H9 (cell line): Measurements from ENCODE around the gene DUS2. TPM values are rescaled to one million over a fixed set of nuclear protein-coding genes. Genes with fewer than 3 reads are reported as not detected.

ENCODE experiments used
- DNase-seq: peaks from one replicate; pipeline ENCODE4 v3.0.0-alpha.2; 2017
- H2AFZ ChIP-seq: one replicate; pipeline ENCODE4 v1.6.1; 2013; ENCODE audit warnings: mild to moderate bottlenecking, low read length, control low read depth, moderate library complexity
- H2AK5ac ChIP-seq: 2 replicates; pipeline ENCODE4 v1.6.1; 2013; ENCODE audit warnings: low read length, control low read depth, mixed read lengths; ENCODE audit not compliant: insufficient read length
- H2BK120ac ChIP-seq: one replicate; pipeline ENCODE4 v1.6.1; 2013; ENCODE audit warnings: low read depth, mild to moderate bottlenecking, low read length, control low read depth, inconsistent platforms; ENCODE audit not compliant: poor library complexity, severe bottlenecking
- H2BK12ac ChIP-seq: 2 replicates; pipeline ENCODE4 v1.6.1; 2013; ENCODE audit warnings: low read length, control low read depth, mixed read lengths, low read depth; ENCODE audit not compliant: insufficient read length
- H2BK15ac ChIP-seq: 2 replicates; pipeline ENCODE4 v1.6.1; 2013; ENCODE audit warnings: low read depth, low read length, control low read depth
- H2BK20ac ChIP-seq: one replicate; pipeline ENCODE4 v1.6.1; 2013; ENCODE audit warnings: low read depth, mild to moderate bottlenecking, low read length, control low read depth, inconsistent platforms; ENCODE audit not compliant: poor library complexity, severe bottlenecking
- H2BK5ac ChIP-seq: 2 replicates; pipeline ENCODE4 v1.6.1; 2013; ENCODE audit warnings: low read length, control low read depth, mixed read lengths; ENCODE audit not compliant: insufficient read length
- H3K14ac ChIP-seq: 2 replicates; pipeline ENCODE4 v1.6.1; 2013; ENCODE audit warnings: low read length, control low read depth; ENCODE audit not compliant: insufficient read depth
- H3K18ac ChIP-seq: 2 replicates; pipeline ENCODE4 v1.6.1; 2013; ENCODE audit warnings: low read depth, mild to moderate bottlenecking, mixed read lengths, low read length, control low read depth; ENCODE audit not compliant: insufficient read length
- H3K23ac ChIP-seq: 2 replicates; pipeline ENCODE4 v1.6.1; 2013; ENCODE audit warnings: low read length, control low read depth, mixed read lengths, low read depth; ENCODE audit not compliant: insufficient read length
- H3K23me2 ChIP-seq: 2 replicates; pipeline ENCODE4 v1.6.1; 2013; ENCODE audit warnings: low read depth, mild to moderate bottlenecking, mixed read lengths, low read length, control low read depth; ENCODE audit not compliant: insufficient read length, poor library complexity, severe bottlenecking
- H3K27ac ChIP-seq: 2 replicates; pipeline ENCODE4 v1.5.1; 2013; ENCODE audit warnings: low read length, control low read depth, mixed read lengths, low read depth; ENCODE audit not compliant: insufficient read length
- H3K27me3 ChIP-seq: 2 replicates; pipeline ENCODE4 v1.6.1; 2013; ENCODE audit warnings: low read length, control low read depth, inconsistent platforms; ENCODE audit not compliant: insufficient read depth
- H3K4ac ChIP-seq: 2 replicates; pipeline ENCODE4 v1.6.1; 2013; ENCODE audit warnings: low read depth, mild to moderate bottlenecking, control low read depth, inconsistent platforms, low read length, moderate library complexity
- H3K4me1 ChIP-seq: 2 replicates; pipeline ENCODE4 v1.6.1; 2013; ENCODE audit warnings: low read length, control low read depth, inconsistent platforms; ENCODE audit not compliant: insufficient read depth
- H3K4me2 ChIP-seq: 2 replicates; pipeline ENCODE4 v1.6.1; 2013; ENCODE audit warnings: low read length, control low read depth, mixed read lengths; ENCODE audit not compliant: insufficient read length, insufficient read depth
- H3K56ac ChIP-seq: 2 replicates; pipeline ENCODE4 v1.6.1; 2013; ENCODE audit warnings: low read depth, mild to moderate bottlenecking, mixed read lengths, low read length, control low read depth; ENCODE audit not compliant: insufficient read length
- H3K79me1 ChIP-seq: 2 replicates; pipeline ENCODE4 v1.6.1; 2013; ENCODE audit warnings: low read depth, mild to moderate bottlenecking, moderate library complexity, low read length, control low read depth, inconsistent platforms; ENCODE audit not compliant: insufficient read depth, poor library complexity, severe bottlenecking
- H3K79me2 ChIP-seq: 2 replicates; pipeline ENCODE4 v1.6.1; 2013; ENCODE audit warnings: low read length, control low read depth, inconsistent platforms; ENCODE audit not compliant: insufficient read depth
- H3K9ac ChIP-seq: 2 replicates; pipeline ENCODE4 v1.6.1; 2013; ENCODE audit warnings: low read length, control low read depth, mixed read lengths; ENCODE audit not compliant: insufficient read length; ENCODE audit errors: extremely low read depth
- H3K9me3 ChIP-seq: one replicate; pipeline ENCODE4 v1.6.1; 2013; ENCODE audit warnings: low read depth, low read length, inconsistent platforms; ENCODE audit not compliant: control insufficient read depth
- H3T11ph ChIP-seq: one replicate; pipeline ENCODE4 v1.6.1; 2013; ENCODE audit warnings: mild to moderate bottlenecking, low read length, control low read depth, inconsistent platforms
- H4K20me1 ChIP-seq: one replicate; pipeline ENCODE4 v1.6.1; 2013; ENCODE audit not compliant: control insufficient read depth, insufficient read length, insufficient read depth
- H4K5ac ChIP-seq: 2 replicates; pipeline ENCODE4 v1.6.1; 2013; ENCODE audit warnings: low read depth, mild to moderate bottlenecking, mixed read lengths, low read length, control low read depth; ENCODE audit not compliant: insufficient read length
- H4K8ac ChIP-seq: replicated peaks from 2 replicates; pipeline ENCODE4 v1.6.1; 2013; ENCODE audit warnings: low read length, control low read depth, mixed read lengths, low read depth; ENCODE audit not compliant: insufficient read length
- H4K91ac ChIP-seq: 2 replicates; pipeline ENCODE4 v1.6.1; 2013; ENCODE audit warnings: low read depth, mild to moderate bottlenecking, moderate library complexity, mixed read lengths, low read length, control low read depth; ENCODE audit not compliant: insufficient read length
- H3K27ac Mint-ChIP-seq, 3 experiments: 2 replicates in 2 of 3; 3 replicates in 1 of 3; pipeline ENCODE4 v1.8.0; 2020 to 2021; ENCODE audit warnings: mixed read lengths in 3 of 3, mild to moderate bottlenecking in 1 of 3, moderate library complexity in 1 of 3
- H3K27me3 Mint-ChIP-seq: 2 replicates; pipeline ENCODE4 v1.8.0; 2021; ENCODE audit warnings: low read depth, mild to moderate bottlenecking, moderate library complexity, mixed read lengths
- H3K36me3 Mint-ChIP-seq, 3 experiments: 2 replicates in 2 of 3; 3 replicates in 1 of 3; pipeline ENCODE4 v1.8.0; 2020 to 2021; ENCODE audit warnings: low read depth in 3 of 3, mixed read lengths in 3 of 3; ENCODE audit not compliant: insufficient read depth in 1 of 3
- H3K4me1 Mint-ChIP-seq, 2 experiments: 2 replicates each; pipeline ENCODE4 v1.8.0; 2020; ENCODE audit warnings: mixed read lengths in 2 of 2
- H3K4me3 Mint-ChIP-seq, 2 experiments: 2 replicates in 1 of 2; 3 replicates in 1 of 2; pipeline ENCODE4 v1.8.0; 2020 to 2021; ENCODE audit warnings: mild to moderate bottlenecking in 2 of 2, mixed read lengths in 2 of 2, moderate library complexity in 1 of 2
- H3K9me3 Mint-ChIP-seq, 2 experiments: 2 replicates in 1 of 2; 3 replicates in 1 of 2; pipeline ENCODE4 v1.8.0; 2020; ENCODE audit warnings: mild to moderate bottlenecking in 2 of 2, mixed read lengths in 2 of 2, moderate library complexity in 1 of 2
- total RNA-seq: library from RNA; stranded (reverse); gene quantifications from 2 replicates; pipeline ENCODE4 v1.2.1, GENCODE V29; 2021
- TF ChIP-seq, protein P1 (sequence below): fragments of 200-600 bp; sonication (generic); conservative IDR thresholded peaks from 3 replicates; pipeline ENCODE4 v1.8.0; 2021; ENCODE audit warnings: antibody characterized with exemption, mild to moderate bottlenecking

Gene DUS2
- total RNA-seq, 1 experiment from 2014 or later = 28.5 TPM

DNA sequence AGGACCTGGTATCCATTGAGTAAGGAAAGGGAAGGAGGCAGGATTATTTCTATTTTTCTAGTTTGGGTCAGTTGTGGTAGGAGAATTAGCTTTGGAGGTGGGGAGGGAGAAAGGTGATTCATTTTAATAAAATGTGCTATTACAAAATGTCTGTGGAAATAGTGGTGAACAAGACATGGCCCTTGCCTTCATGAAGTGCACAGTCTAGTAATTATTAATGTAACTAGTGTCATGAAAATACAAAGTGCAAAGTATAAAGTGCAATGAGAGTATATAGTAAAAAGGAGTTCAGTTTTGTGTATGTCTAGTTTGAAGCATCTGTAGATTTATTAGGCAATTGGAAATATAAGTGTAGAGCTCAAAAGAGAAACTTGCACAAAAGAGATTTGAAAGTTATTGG lies 74.0 kb downstream of the DUS2 start:
- Histone ChIP-seq H3K14ac (no peak overlapping the region), H3K4me1 (peaks cover 4% of the 10 kb centered on the region; the same call in 1 of the 2 replicates), H3K27ac (no peak overlapping the region), H2BK120ac (no peak overlapping the region), H2BK20ac (no peak overlapping the region), H3K27me3 (no peaks in the 10 kb centered on the region), H3K79me2 (peaks cover 19% of the 10 kb centered on the region; the same call in 1 of the 2 replicates), H4K8ac (no peak overlapping the region), H3K79me1 (peaks cover 4% of the 10 kb centered on the region), H2AFZ (no peak overlapping the region), H3K9me3 (no peaks in the 10 kb centered on the region), H3K4ac (no peak overlapping the region), H3K23me2 (no peaks in the 10 kb centered on the region), H3K4me2 (no peak overlapping the region), H3K23ac (no peak overlapping the region), H2BK5ac (no peak overlapping the region), H3T11ph (no peak overlapping the region), H2BK15ac (no peak overlapping the region), H3K9ac (no peak overlapping the region), H4K5ac (no peak overlapping the region), H2BK12ac (no peak overlapping the region), H4K20me1 (no peaks in the 10 kb centered on the region), H3K18ac (no peak overlapping the region), H3K56ac (no peak overlapping the region), H2AK5ac (no peak overlapping the region), H4K91ac (no peak overlapping the region)
- Mint-ChIP-seq H3K36me3 (0 out of 7 replicates have a peak, but pooled peaks cover 0 to 2% (median 0%) of the 10 kb centered on the region in 3 experiments), H3K4me1 (peaks cover 22 to 27% of the 10 kb centered on the region in 2 experiments), H3K9me3 (no peaks in the 10 kb centered on the region), H3K27ac (peak overlapping the region in 1 of 3 experiments; percentile 3; a peak in 1 of 7 replicates), H3K27me3 (no peaks in the 10 kb centered on the region), H3K4me3 (no peak overlapping the region)
- TF ChIP-seq, protein P1, sequence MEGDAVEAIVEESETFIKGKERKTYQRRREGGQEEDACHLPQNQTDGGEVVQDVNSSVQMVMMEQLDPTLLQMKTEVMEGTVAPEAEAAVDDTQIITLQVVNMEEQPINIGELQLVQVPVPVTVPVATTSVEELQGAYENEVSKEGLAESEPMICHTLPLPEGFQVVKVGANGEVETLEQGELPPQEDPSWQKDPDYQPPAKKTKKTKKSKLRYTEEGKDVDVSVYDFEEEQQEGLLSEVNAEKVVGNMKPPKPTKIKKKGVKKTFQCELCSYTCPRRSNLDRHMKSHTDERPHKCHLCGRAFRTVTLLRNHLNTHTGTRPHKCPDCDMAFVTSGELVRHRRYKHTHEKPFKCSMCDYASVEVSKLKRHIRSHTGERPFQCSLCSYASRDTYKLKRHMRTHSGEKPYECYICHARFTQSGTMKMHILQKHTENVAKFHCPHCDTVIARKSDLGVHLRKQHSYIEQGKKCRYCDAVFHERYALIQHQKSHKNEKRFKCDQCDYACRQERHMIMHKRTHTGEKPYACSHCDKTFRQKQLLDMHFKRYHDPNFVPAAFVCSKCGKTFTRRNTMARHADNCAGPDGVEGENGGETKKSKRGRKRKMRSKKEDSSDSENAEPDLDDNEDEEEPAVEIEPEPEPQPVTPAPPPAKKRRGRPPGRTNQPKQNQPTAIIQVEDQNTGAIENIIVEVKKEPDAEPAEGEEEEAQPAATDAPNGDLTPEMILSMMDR = no peak
- no peak for DNase-seq
